AG10803 (cell line): ENCODE data around the gene IFT122.

ENCODE experiments used
- DNase-seq: peaks from one replicate; pipeline ENCODE4 v3.0.0; 2010; ENCODE audit warnings: low read depth
- H3K4me3 ChIP-seq: 2 replicates; pipeline ENCODE4 v1.5.1; 2011; ENCODE audit warnings: mild to moderate bottlenecking, low read length, control low read depth
- CTCF ChIP-seq: conservative IDR thresholded peaks from 2 replicates; pipeline ENCODE4 v1.5.1; 2011; ENCODE audit warnings: mild to moderate bottlenecking, low read length, control low read depth, inconsistent platforms

The IFT122 gene

GRCh38 chr3:129518038-129518561 is 78.1 kb downstream of the IFT122 start:
- TF ChIP-seq CTCF, result no peak
- no peak for DNase-seq

GRCh38 chr3:129518581-129518980 is 78.6 kb downstream of the IFT122 start:
- TF ChIP-seq CTCF, result no peak
- H3K4me3 ChIP-seq, result no peak overlapping the region
- DNase-seq, result no peak

More at GRCh38 chr3:129518038-129518561, 78.1 kb downstream of the IFT122 start:
- H3K4me3 ChIP-seq, result no peak overlapping the region

- DNase-seq, result no peak
- no peak overlapping the region for H3K4me3 ChIP-seq
Observed at GRCh38 chr3:129519449-129519848, 79.4 kb downstream of the IFT122 start.

GRCh38 chr3:129519896-129520715 is 80.1 kb downstream of the IFT122 start:
- no peak for TF ChIP-seq CTCF
- no peak overlapping the region for H3K4me3 ChIP-seq

More at GRCh38 chr3:129519449-129519848, 79.4 kb downstream of the IFT122 start:
- TF ChIP-seq CTCF, result no peak

GRCh38 chr3:129520960-129521359 is 80.9 kb downstream of the IFT122 start:
- no peak for DNase-seq
- no peak overlapping the region for H3K4me3 ChIP-seq
- TF ChIP-seq CTCF, result no peak

More at GRCh38 chr3:129519896-129520715, 80.1 kb downstream of the IFT122 start:
- DNase-seq, result no peak

GRCh38 chr3:129521611-129522010 is 81.6 kb downstream of the IFT122 start:
- H3K4me3 ChIP-seq, result no peak overlapping the region
- no peak for TF ChIP-seq CTCF
- DNase-seq, result no peak

- no peak overlapping the region for H3K4me3 ChIP-seq
- no peak for TF ChIP-seq CTCF
- no peak for DNase-seq
Observed at GRCh38 chr3:129522953-129523352, 82.9 kb downstream of the IFT122 start.
